Neural progenitor cell (in vitro differentiated cells): ENCODE measurements around the gene LIPI. TPM values are rescaled to one million over a fixed set of nuclear protein-coding genes. Genes with fewer than 3 reads are reported as not detected.
"Not testable (repeated sequence)": the region's sequence is repeated elsewhere in the genome, so short reads cannot be mapped to it uniquely, and the experiment has no call there.

Experiments
- DNase-seq: peaks from one replicate; pipeline ENCODE4 v3.0.0-alpha.2; 2016; ENCODE audit warnings: low spot score
- H2AFZ ChIP-seq: fragments of 200-600 bp; sonication (generic); replicated peaks from 2 replicates; pipeline ENCODE4 v1.6.1; 2016; ENCODE audit warnings: antibody characterized with exemption
- H3F3A ChIP-seq: fragments of 200-600 bp; sonication (generic); 2 replicates; pipeline ENCODE4 v1.6.1; 2016; ENCODE audit warnings: antibody characterized with exemption, low read depth
- H3K27ac ChIP-seq: fragments of 200-600 bp; sonication (generic); 2 replicates; pipeline ENCODE4 v1.5.1; 2016; ENCODE audit warnings: mild to moderate bottlenecking
- H3K27me3 ChIP-seq: fragments of 200-600 bp; sonication (generic); 2 replicates; pipeline ENCODE4 v1.6.1; 2016; ENCODE audit warnings: mild to moderate bottlenecking, moderate library complexity
- H3K36me3 ChIP-seq: fragments of 200-600 bp; sonication (generic); 2 replicates; pipeline ENCODE4 v1.5.1; 2016
- H3K4me1 ChIP-seq: fragments of 200-600 bp; sonication (generic); 2 replicates; pipeline ENCODE4 v1.6.1; 2016; ENCODE audit warnings: mixed run types
- H3K4me2 ChIP-seq: fragments of 200-600 bp; sonication (generic); 2 replicates; pipeline ENCODE4 v1.6.1; 2016
- H3K4me3 ChIP-seq: fragments of 200-600 bp; sonication (generic); 2 replicates; pipeline ENCODE4 v1.5.1; 2016
- H3K79me2 ChIP-seq: fragments of 200-600 bp; sonication (generic); 2 replicates; pipeline ENCODE4 v1.6.1; 2016; ENCODE audit warnings: low read depth
- H3K9ac ChIP-seq: fragments of 200-600 bp; sonication (generic); 2 replicates; pipeline ENCODE4 v1.6.1; 2016
- H3K9me3 ChIP-seq: fragments of 200-600 bp; sonication (generic); 2 replicates; pipeline ENCODE4 v1.5.1; 2016; ENCODE audit warnings: low read depth
- H4K20me1 ChIP-seq: fragments of 200-600 bp; sonication (generic); 2 replicates; pipeline ENCODE4 v1.6.1; 2016; ENCODE audit warnings: low read depth
- H3K27ac Mint-ChIP-seq: 3 replicates; pipeline ENCODE4 v1.8.0; 2021; ENCODE audit warnings: mixed read lengths
- H3K27me3 Mint-ChIP-seq: 2 replicates; pipeline ENCODE4 v1.8.0; 2022; ENCODE audit warnings: low read depth, mild to moderate bottlenecking, inconsistent platforms, moderate library complexity, mixed read lengths; ENCODE audit not compliant: insufficient read depth
- H3K36me3 Mint-ChIP-seq: 3 replicates; pipeline ENCODE4 v1.8.0; 2021; ENCODE audit warnings: mixed read lengths
- H3K4me1 Mint-ChIP-seq: 3 replicates; pipeline ENCODE4 v1.8.0; 2021; ENCODE audit warnings: mixed read lengths
- H3K4me3 Mint-ChIP-seq: 3 replicates; pipeline ENCODE4 v1.8.0; 2021; ENCODE audit warnings: mild to moderate bottlenecking, moderate library complexity, mixed read lengths
- H3K9me3 Mint-ChIP-seq: 3 replicates; pipeline ENCODE4 v1.8.0; 2020; ENCODE audit warnings: mixed read lengths
- CTCF ChIP-seq: fragments of 200-600 bp; sonication (generic); IDR thresholded peaks from 2 replicates; pipeline ENCODE4 v1.5.1; 2017; ENCODE audit warnings: antibody characterized with exemption, mild to moderate bottlenecking
- EZH2 ChIP-seq: fragments of 200-600 bp; sonication (generic); IDR thresholded peaks from 2 replicates; pipeline ENCODE4 v1.6.1; 2017; ENCODE audit warnings: antibody characterized with exemption, mild to moderate bottlenecking, moderate library complexity
- EZH2phosphoT487 ChIP-seq: fragments of 200-600 bp; sonication (generic); IDR thresholded peaks from 2 replicates; pipeline ENCODE4 v1.6.1; 2017; ENCODE audit warnings: antibody characterized with exemption
- total RNA-seq: library from RNA; depleted of rRNA; stranded (reverse); fragments of >200 nt; gene quantifications from 2 replicates; pipeline ENCODE4 v1.2.3, GENCODE V29; 2015; ENCODE audit warnings: low replicate concordance

Gene LIPI
- total RNA-seq, 1 donor from 2014 or later: not detected

- DNase-seq: no peak
- Histone ChIP-seq H3K27ac (no peak overlapping the region), H3K4me1 (no peaks in the 10 kb centered on the region), H3F3A (no peaks in the 10 kb centered on the region), H2AFZ (no peak overlapping the region), H3K9me3 (no peaks in the 10 kb centered on the region), H3K9ac (no peak overlapping the region), H3K36me3 (no peaks in the 10 kb centered on the region), H3K4me3 (no peak overlapping the region), H4K20me1 (no peaks in the 10 kb centered on the region), H3K27me3 (no peaks in the 10 kb centered on the region), H3K79me2 (no peaks in the 10 kb centered on the region), H3K4me2 (no peak overlapping the region)
- no peaks in the 10 kb centered on the region for H3K27me3 Mint-ChIP-seq
- no peaks in the 10 kb centered on the region for H3K36me3 Mint-ChIP-seq
- no peaks in the 10 kb centered on the region for H3K4me1 Mint-ChIP-seq
- H3K9me3 Mint-ChIP-seq: no peaks in the 10 kb centered on the region
- TF ChIP-seq EZH2phosphoT487 (no peak), CTCF (no peak), EZH2 (no peak)
- no peak overlapping the region for H3K27ac Mint-ChIP-seq
- no peak overlapping the region for H3K4me3 Mint-ChIP-seq
Measured at GRCh38 chr21:14206222-14206621, 4.5 kb downstream of the LIPI start.

DNA sequence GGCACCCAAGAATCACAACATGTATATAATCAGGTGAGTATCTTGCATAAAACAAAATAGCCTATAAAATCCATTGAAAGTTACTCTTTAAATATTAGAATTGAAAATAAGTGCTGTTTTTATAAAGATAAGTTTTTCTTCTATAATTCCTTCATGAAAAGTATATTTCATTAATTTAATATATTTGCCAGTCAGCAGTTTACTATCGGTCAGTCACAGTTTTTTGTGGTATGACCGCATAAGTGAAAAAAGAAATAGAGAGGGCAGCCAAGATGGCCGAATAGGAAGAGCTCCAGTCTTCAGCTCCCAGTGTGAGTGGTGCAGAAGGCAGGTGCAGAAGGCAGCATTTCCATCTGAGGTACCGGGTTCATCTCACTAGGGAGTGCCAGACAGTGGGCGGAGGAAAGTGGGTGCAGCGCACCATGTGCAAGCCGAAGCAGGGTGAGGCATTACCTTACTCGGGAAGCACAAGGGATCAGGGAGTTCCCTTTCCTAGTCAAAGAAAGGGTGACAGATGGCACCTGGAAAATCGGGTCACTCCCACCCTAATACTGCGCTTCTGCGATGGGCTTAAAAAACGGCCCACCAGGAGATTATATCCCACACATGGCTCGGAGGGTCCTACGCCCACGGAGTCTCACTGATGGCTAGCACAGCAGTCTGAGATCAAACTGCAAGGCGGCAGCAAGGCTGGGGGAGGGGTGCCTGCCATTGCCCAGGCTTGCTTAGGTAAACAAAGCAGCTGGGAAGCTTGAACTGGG lies 44.1 kb downstream of the LIPI start:
- not testable (repeated sequence) for H3K4me3 Mint-ChIP-seq, H3F3A ChIP-seq, H3K4me1 ChIP-seq, H4K20me1 ChIP-seq, H3K27me3 ChIP-seq, H3K4me2 ChIP-seq, H3K27me3 Mint-ChIP-seq, H3K9ac ChIP-seq, H3K27ac Mint-ChIP-seq, H3K4me1 Mint-ChIP-seq, H3K36me3 ChIP-seq, H2AFZ ChIP-seq, DNase-seq, H3K27ac ChIP-seq, H3K36me3 Mint-ChIP-seq, H3K4me3 ChIP-seq, H3K79me2 ChIP-seq
- peaks cover 12% of the 10 kb centered on the region for H3K9me3 Mint-ChIP-seq
- peaks cover 11% of the 10 kb centered on the region for H3K9me3 ChIP-seq

- no peak overlapping the region for H2AFZ ChIP-seq
- no peak overlapping the region for H3K4me2 ChIP-seq
- H3K36me3 ChIP-seq: no peaks in the 10 kb centered on the region
- no peak for DNase-seq
- no peaks in the 10 kb centered on the region for H3K27me3 Mint-ChIP-seq
- H3K27ac ChIP-seq: no peak overlapping the region
- no peaks in the 10 kb centered on the region for H3K4me1 Mint-ChIP-seq
- TF ChIP-seq EZH2 (no peak), EZH2phosphoT487 (no peak), CTCF (no peak)
- no peak overlapping the region for H3K4me3 ChIP-seq
- H3K9me3 ChIP-seq: peaks cover 4% of the 10 kb centered on the region
- H3K4me1 ChIP-seq: no peaks in the 10 kb centered on the region
- no peaks in the 10 kb centered on the region for H3K27me3 ChIP-seq
- H3K9me3 Mint-ChIP-seq: peaks cover 9% of the 10 kb centered on the region
- no peaks in the 10 kb centered on the region for H4K20me1 ChIP-seq
- no peak overlapping the region for H3K4me3 Mint-ChIP-seq
- no peak overlapping the region for H3K27ac Mint-ChIP-seq
- H3K36me3 Mint-ChIP-seq: no peaks in the 10 kb centered on the region
- no peaks in the 10 kb centered on the region for H3F3A ChIP-seq
- no peaks in the 10 kb centered on the region for H3K79me2 ChIP-seq
- no peak overlapping the region for H3K9ac ChIP-seq
Measured at GRCh38 chr21:14143999-14144398, 66.8 kb downstream of the LIPI start.

GRCh38 chr21:14124266-14124665 lies 86.5 kb downstream of the LIPI start:
- Mint-ChIP-seq H3K27me3 (peaks cover 2% of the 10 kb centered on the region), H3K9me3 (peaks cover 25% of the 10 kb centered on the region), H3K4me1 (no peaks in the 10 kb centered on the region), H3K4me3 (no peak overlapping the region), H3K36me3 (peaks cover 10% of the 10 kb centered on the region), H3K27ac (no peak overlapping the region)
- Histone ChIP-seq H3K4me2 (no peak overlapping the region), H3K36me3 (no peaks in the 10 kb centered on the region), H3K4me1 (no peaks in the 10 kb centered on the region), H4K20me1 (no peaks in the 10 kb centered on the region), H3K9ac (no peak overlapping the region), H3K4me3 (no peak overlapping the region), H3F3A (no peaks in the 10 kb centered on the region), H3K27ac (no peak overlapping the region), H2AFZ (no peak overlapping the region), H3K79me2 (no peaks in the 10 kb centered on the region), H3K9me3 (peaks cover 13% of the 10 kb centered on the region), H3K27me3 (no peaks in the 10 kb centered on the region)
- DNase-seq: no peak
- TF ChIP-seq CTCF: no peak
- no peak for TF ChIP-seq EZH2
- no peak for TF ChIP-seq EZH2phosphoT487
